SK-N-SH (cell line): ENCODE measurements around the gene CHEK2. TPM values are rescaled to one million over a fixed set of nuclear protein-coding genes. Genes with fewer than 3 reads are reported as not detected.

ENCODE experiments used
- CTCF ChIA-PET: fragments of 300-600, 350-600 bp; formaldehyde crosslinking; extraction: SDS; loops from one replicate; lab custom pipeline; 2021; lab: Yijun Ruan, JAX
- POLR2A ChIA-PET: fragments of 350-600 bp; sonication (Branson Sonifier 250); formaldehyde crosslinking; extraction: SDS; loops from one replicate; lab custom pipeline; 2020; ENCODE audit warnings: antibody characterized with exemption, inconsistent platforms; lab: Yijun Ruan, JAX
- DNase-seq: peaks from one replicate; pipeline ENCODE4 v3.0.0; 2012
- H2AFZ ChIP-seq: fragments of 200-600 bp; sonication (generic); 2 replicates; pipeline ENCODE4 v1.8.1; 2016; ENCODE audit warnings: antibody characterized with exemption, mild to moderate bottlenecking, low read depth
- H3F3A ChIP-seq: fragments of 200-600 bp; sonication (generic); replicated peaks from 2 replicates; pipeline ENCODE3; 2016; ENCODE audit warnings: antibody characterized with exemption, mild to moderate bottlenecking; ENCODE audit not compliant: insufficient read depth
- H3K27ac ChIP-seq, 2 experiments: fragments of 200-500 bp in 1 of 2; fragments of 200-600 bp in 1 of 2; sonication (Bioruptor generic) in 1 of 2; sonication (generic), shearing (Covaris generic) in 1 of 2; 2 replicates each; pipeline versions ENCODE4 v1.5.1 to v1.6.1; 2014 to 2016; ENCODE audit warnings: low read depth in 2 of 2, inconsistent platforms in 1 of 2, low read length in 1 of 2, mild to moderate bottlenecking in 1 of 2, mixed read lengths in 1 of 2
- H3K27me3 ChIP-seq: fragments of 200-600 bp; sonication (generic), shearing (Covaris generic); 2 replicates; pipeline ENCODE4 v1.6.1; 2016; ENCODE audit warnings: mixed run types; ENCODE audit not compliant: insufficient read depth
- H3K36me3 ChIP-seq, 2 experiments: fragments of 200-500 bp in 1 of 2; fragments of 200-600 bp in 1 of 2; sonication (Bioruptor generic) in 1 of 2; sonication (generic) in 1 of 2; replicated peaks in 1 of 2; 2 replicates each; pipeline versions ENCODE3 to v1.5.1; 2014 to 2016; ENCODE audit warnings: low read length in 1 of 2, mild to moderate bottlenecking in 1 of 2; ENCODE audit not compliant: insufficient read depth in 2 of 2, control insufficient read depth in 1 of 2
- H3K4me1 ChIP-seq, 2 experiments: fragments of 200-500 bp in 1 of 2; fragments of 200-600 bp in 1 of 2; sonication (Bioruptor generic) in 1 of 2; sonication (generic), shearing (Covaris generic) in 1 of 2; 2 replicates each; pipeline versions ENCODE4 v1.5.1 to v1.6.1; 2014 to 2016; ENCODE audit warnings: low read depth in 1 of 2, low read length in 1 of 2, mixed run types in 1 of 2; ENCODE audit not compliant: insufficient read depth in 2 of 2, control insufficient read depth in 1 of 2
- H3K4me2 ChIP-seq: fragments of 200-600 bp; sonication (generic), shearing (Covaris generic); 2 replicates; pipeline ENCODE4 v1.6.1; 2017; ENCODE audit warnings: mixed run types
- H3K4me3 ChIP-seq, 2 experiments: fragments of 200-500 bp in 1 of 2; fragments of 200-600 bp in 1 of 2; sonication (Bioruptor generic) in 1 of 2; sonication (generic), shearing (Covaris generic) in 1 of 2; 2 replicates each; pipeline versions ENCODE4 v1.5.1 to v1.8.1; 2014 to 2016; ENCODE audit warnings: low read depth in 2 of 2, inconsistent platforms in 1 of 2, low read length in 1 of 2, mild to moderate bottlenecking in 1 of 2, mixed read lengths in 1 of 2, moderate library complexity in 1 of 2
- H3K79me2 ChIP-seq: fragments of 200-600 bp; sonication (generic); 2 replicates; pipeline ENCODE4 v1.8.1; 2017; ENCODE audit warnings: mild to moderate bottlenecking; ENCODE audit not compliant: insufficient read depth
- H3K9ac ChIP-seq: fragments of 200-600 bp; sonication (generic); 2 replicates; pipeline ENCODE4 v1.6.1; 2017; ENCODE audit warnings: mixed run types
- H3K9me2 ChIP-seq: fragments of 200-600 bp; sonication (generic); 2 replicates; pipeline ENCODE4 v1.6.1; 2017; ENCODE audit warnings: mixed run types
- H3K9me3 ChIP-seq: fragments of 200-600 bp; sonication (generic); 2 replicates; pipeline ENCODE4 v1.6.1; 2017; ENCODE audit warnings: mixed run types, mild to moderate bottlenecking, moderate library complexity
- H4K20me1 ChIP-seq: fragments of 200-600 bp; sonication (generic); 2 replicates; pipeline ENCODE4 v1.6.1; 2017; ENCODE audit warnings: mild to moderate bottlenecking, mixed run types; ENCODE audit not compliant: insufficient read depth
- CHD2 ChIP-seq: fragments of 150-350 bp; IDR thresholded peaks from 2 replicates; pipeline ENCODE4 v1.6.1; 2018; ENCODE audit warnings: low read length; ENCODE audit not compliant: partially characterized antibody
- ELF1 ChIP-seq: IDR thresholded peaks from 2 replicates; pipeline ENCODE4 v1.4.0; 2012
- EZH2phosphoT487 ChIP-seq: fragments of 200-600 bp; sonication (generic); IDR thresholded peaks from 2 replicates; pipeline ENCODE4 v1.6.1; 2017; ENCODE audit warnings: low read depth, mixed run types, mild to moderate bottlenecking, antibody characterized with exemption, moderate library complexity, borderline replicate concordance
- FOXJ3 ChIP-seq: sonication (generic); formaldehyde crosslinking; IDR thresholded peaks from 2 replicates; pipeline ENCODE4 v1.5.1; 2020; ENCODE audit warnings: mild to moderate bottlenecking, missing genetic modification reagents
- GABPA ChIP-seq: IDR thresholded peaks from 2 replicates; pipeline ENCODE4 v1.4.0; 2012; ENCODE audit warnings: low read depth, mild to moderate bottlenecking
- GATA2 ChIP-seq: sonication (generic); formaldehyde crosslinking; IDR thresholded peaks from 2 replicates; pipeline ENCODE4 v1.5.0; 2020; ENCODE audit warnings: mild to moderate bottlenecking, missing genetic modification reagents
- IRF3 ChIP-seq: fragments of 150-350 bp; IDR thresholded peaks from 2 replicates; pipeline ENCODE4 v1.6.1; 2016; ENCODE audit warnings: mild to moderate bottlenecking, low read depth, low read length
- MAX ChIP-seq: IDR thresholded peaks from 2 replicates; pipeline ENCODE4 v1.4.0; 2012; ENCODE audit warnings: low read depth
- MEF2A ChIP-seq: IDR thresholded peaks from 2 replicates; pipeline ENCODE4 v1.4.0; 2012; ENCODE audit warnings: low read depth, borderline replicate concordance
- NRF1 ChIP-seq: IDR thresholded peaks from 2 replicates; pipeline ENCODE4 v1.6.1; 2012; ENCODE audit warnings: low read depth, mild to moderate bottlenecking, low read length
- PBX3 ChIP-seq: IDR thresholded peaks from 2 replicates; pipeline ENCODE4; 2012
- POLR2AphosphoS5 ChIP-seq: IDR thresholded peaks from 2 replicates; pipeline ENCODE4 v1.6.1; 2012; ENCODE audit warnings: low read depth, low read length
- RCOR1 ChIP-seq: fragments of 150-350 bp; IDR thresholded peaks from 2 replicates; pipeline ENCODE4 v1.6.1; 2017; ENCODE audit warnings: antibody characterized with exemption, low read length
- RFX5 ChIP-seq: IDR thresholded peaks from 2 replicates; pipeline ENCODE4 v1.6.1; 2012; ENCODE audit warnings: mild to moderate bottlenecking, improper control_type of control experiment, low read length
- RXRA ChIP-seq: IDR thresholded peaks from 2 replicates; pipeline ENCODE4 v1.4.0; 2012; ENCODE audit warnings: low read depth, mild to moderate bottlenecking, borderline replicate concordance
- SIN3A ChIP-seq: IDR thresholded peaks from 2 replicates; pipeline ENCODE4 v1.6.1; 2012; ENCODE audit warnings: low read depth, mild to moderate bottlenecking, low read length, moderate library complexity, borderline replicate concordance
- SMC3 ChIP-seq: IDR thresholded peaks from 2 replicates; pipeline ENCODE4 v1.6.1; 2012; ENCODE audit warnings: low read depth, low read length, improper control_type of control experiment
- TAF1 ChIP-seq: IDR thresholded peaks from 2 replicates; pipeline ENCODE4 v1.6.1; 2012; ENCODE audit warnings: low read depth, mild to moderate bottlenecking, low read length, moderate library complexity, borderline replicate concordance
- USF2 ChIP-seq: fragments of 150-350 bp; IDR thresholded peaks from 2 replicates; pipeline ENCODE4 v1.6.1; 2017; ENCODE audit warnings: antibody characterized with exemption, low read length, low read depth, borderline replicate concordance
- YY1 ChIP-seq: IDR thresholded peaks from 2 replicates; pipeline ENCODE4 v1.4.0; 2012; ENCODE audit warnings: low read depth, mild to moderate bottlenecking
- WGBS: methylation state at CpG from one replicate; pipeline ENCODE4 v1.1.6; 2017; ENCODE audit warnings: low lambda C conversion rate; 5-methylcytosine and 5-hydroxymethylcytosine counted together
- polyA plus RNA-seq, 3 experiments: library from polyadenylated mRNA; depleted of rRNA; stranded (reverse); fragments of >200 nt; gene quantifications; 2 replicates each; pipeline ENCODE4 v1.2.3, GENCODE V29; 2012

CHEK2 gene
- polyA plus RNA-seq, 1 of the 3 experiments (the other 2 are of a cell fraction) = 12.0 TPM

- TF ChIP-seq IRF3 = no peak
- TF ChIP-seq, all 33 proteins: peak for 0
Observed at GRCh38 chr22:28737701-28738100, 3.9 kb downstream of the CHEK2 start (continued).

GRCh38 chr22:28736301-28737155 is 5.1 kb downstream of the CHEK2 start:
- 82% methylated on average over 7 of the region's 7 CpGs for WGBS
- no peak overlapping the region for H3K4me3 ChIP-seq
- CTCF ChIA-PET = interaction anchor here (1.2 kb wide), 1 partner anchor 36 kb away, joined by 3 read pairs; no protein-coding TSS in a partner anchor

More at GRCh38 chr22:28736301-28737155, 5.1 kb downstream of the CHEK2 start:
- H3K27ac ChIP-seq = no peak overlapping the region
- no peaks in the 10 kb centered on the region for H3K27me3 ChIP-seq
- no peak overlapping the region for H3K4me2 ChIP-seq
- no peaks in the 10 kb centered on the region for H3K9me3 ChIP-seq
- POLR2A ChIA-PET = no interaction called here
- H4K20me1 ChIP-seq = no peaks in the 10 kb centered on the region
- H3K9me2 ChIP-seq = no peaks in the 10 kb centered on the region
- peaks cover 0 to 3% of the 10 kb centered on the region in 2 experiments for H3K36me3 ChIP-seq
- TF ChIP-seq EZH2phosphoT487 = no peak
- TF ChIP-seq SMC3 = no peak
- no peak for TF ChIP-seq CHD2
- no peak for TF ChIP-seq GATA2
- no peak for TF ChIP-seq NRF1
- TF ChIP-seq MAX = no peak
- no peak for TF ChIP-seq PBX3
- TF ChIP-seq RXRA = no peak
- no peak for TF ChIP-seq GABPA
- TF ChIP-seq YY1 = no peak
- no peak for TF ChIP-seq MEF2A
- TF ChIP-seq POLR2AphosphoS5 = no peak
- no peak for TF ChIP-seq SIN3A
- TF ChIP-seq FOXJ3 (CRISPR knock-in tag) = no peak
- TF ChIP-seq IRF3 = no peak
- TF ChIP-seq ELF1 = no peak
- no peak for TF ChIP-seq RFX5
- no peak for TF ChIP-seq USF2
- no peak for TF ChIP-seq TAF1
- no peak for TF ChIP-seq RCOR1
- peaks cover 3% of the 10 kb centered on the region for H3F3A ChIP-seq
- no peak for DNase-seq
- no peak overlapping the region for H3K9ac ChIP-seq
- peaks cover 26% of the 10 kb centered on the region for H3K79me2 ChIP-seq
- no peak overlapping the region for H2AFZ ChIP-seq
- no peaks in the 10 kb centered on the region; a peak in 1 of 4 replicates for H3K4me1 ChIP-seq
